Measurements from ENCODE around the gene SRSF3. TPM values are rescaled to one million over a fixed set of nuclear protein-coding genes. Genes with fewer than 3 reads are reported as not detected.

Gene SRSF3
- total RNA-seq, 3 donors from 2014 or later = 163 to 425 (median 276) TPM

GRCh38 chr6:36642913-36643817 is 49.0 kb downstream of the SRSF3 start:
- intact Hi-C loops (cut with DNase I; ENCODE audit: low total_unique reads) = no loop called here
- TF ChIP-seq POLR2A (IDR thresholded peaks at IDR 0.05) = no peak
- TF ChIP-seq POLR2AphosphoS5 (IDR thresholded peaks at IDR 0.05) = no peak
- no peak for TF ChIP-seq CTCF (IDR thresholded peaks at IDR 0.05)
- H3K4me1 ChIP-seq = peaks cover 0 to 6% of the 10 kb centered on the region in 2 donors
- H3K36me3 ChIP-seq = no peaks in the 10 kb centered on the region
- peak; percentile 86 for DNase-seq (ENCODE audit: low spot score in 2 of 2)
- no peaks in the 10 kb centered on the region for H3K27me3 ChIP-seq
- H3K9me3 ChIP-seq = no peaks in the 10 kb centered on the region
- H3K27ac ChIP-seq = peak overlapping the region; percentile 46 to 53
- no peak overlapping the region for H3K4me3 ChIP-seq

GRCh38 chr6:36643977-36644376 is 49.8 kb downstream of the SRSF3 start:
- DNase-seq (ENCODE audit: low spot score in 2 of 2) = no peak
- no peak overlapping the region for H3K27ac ChIP-seq
- no peaks in the 10 kb centered on the region for H3K9me3 ChIP-seq
- H3K36me3 ChIP-seq = no peaks in the 10 kb centered on the region
- TF ChIP-seq POLR2AphosphoS5 (IDR thresholded peaks at IDR 0.05) (no peak), CTCF (IDR thresholded peaks at IDR 0.05) (no peak), POLR2A (IDR thresholded peaks at IDR 0.05) (no peak)
- no peak overlapping the region for H3K4me3 ChIP-seq
- H3K4me1 ChIP-seq = peaks cover 0 to 6% of the 10 kb centered on the region in 2 donors
- no peaks in the 10 kb centered on the region for H3K27me3 ChIP-seq
- intact Hi-C loops (cut with DNase I; ENCODE audit: low total_unique reads) = no loop called here

- H3K27me3 ChIP-seq = no peaks in the 10 kb centered on the region
- DNase-seq (ENCODE audit: low spot score in 2 of 2) = no peak
- TF ChIP-seq CTCF (IDR thresholded peaks at IDR 0.05) (no peak), POLR2A (IDR thresholded peaks at IDR 0.05) (no peak), POLR2AphosphoS5 (IDR thresholded peaks at IDR 0.05) (no peak)
- no peaks in the 10 kb centered on the region for H3K9me3 ChIP-seq
- no peaks in the 10 kb centered on the region for H3K36me3 ChIP-seq
- no peaks in the 10 kb centered on the region for H3K4me1 ChIP-seq
- no peak overlapping the region for H3K4me3 ChIP-seq
- H3K27ac ChIP-seq = no peak overlapping the region
- intact Hi-C loops (cut with DNase I; ENCODE audit: low total_unique reads) = no loop called here
Measured at GRCh38 chr6:36649086-36649485, 54.9 kb downstream of the SRSF3 start.

- Histone ChIP-seq H3K4me3 (no peak overlapping the region), H3K27me3 (no peaks in the 10 kb centered on the region), H3K4me1 (no peaks in the 10 kb centered on the region), H3K27ac (peak overlapping the region in 1 of 2 donors; percentile 48), H3K36me3 (no peaks in the 10 kb centered on the region), H3K9me3 (no peaks in the 10 kb centered on the region)
- intact Hi-C loops (cut with DNase I; ENCODE audit: low total_unique reads) = no loop called here
- TF ChIP-seq POLR2A (IDR thresholded peaks at IDR 0.05) (no peak), POLR2AphosphoS5 (IDR thresholded peaks at IDR 0.05) (no peak), CTCF (IDR thresholded peaks at IDR 0.05) (no peak)
- no peak for DNase-seq (ENCODE audit: low spot score in 2 of 2)
Measured at GRCh38 chr6:36649701-36650484, 55.7 kb downstream of the SRSF3 start.

All from breast epithelium (tissue), 4 donors.